Breast epithelium (tissue), 4 donors: Measurements from ENCODE around the gene TCOF1. TPM values are rescaled to one million over a fixed set of nuclear protein-coding genes. Genes with fewer than 3 reads are reported as not detected.

ENCODE experiments used
- DNase-seq, 2 donors: peaks; one replicate each; pipeline ENCODE4 v3.0.0-alpha.2; 2019; ENCODE audit warnings: low spot score in 2 of 2
- H3K27ac ChIP-seq, 2 donors: fragments of 200-600 bp; sonication (generic) in 1 of 2; one replicate each; pipeline ENCODE4 v1.5.1; 2016 to 2019; ENCODE audit warnings: mild to moderate bottlenecking in 1 of 2
- H3K27me3 ChIP-seq, 2 donors: fragments of 200-600 bp; sonication (generic) in 1 of 2; one replicate each; pipeline versions ENCODE4 v1.5.1 to v1.6.0; 2017 to 2019; ENCODE audit warnings: control low read depth in 1 of 2, mild to moderate bottlenecking in 1 of 2
- H3K36me3 ChIP-seq: fragments of 200-600 bp; one replicate; pipeline ENCODE4 v1.5.1; 2019
- H3K4me1 ChIP-seq, 2 donors: fragments of 200-600 bp; sonication (generic); one replicate each; pipeline ENCODE4 v1.5.1; 2016 to 2019; ENCODE audit warnings: control low read depth in 1 of 2
- H3K4me3 ChIP-seq, 3 donors: fragments of 200-600 bp; sonication (generic); 1 replicate in 2 of 3; 2 replicates in 1 of 3; pipeline ENCODE4 v1.5.1; 2016 to 2019; ENCODE audit warnings: mild to moderate bottlenecking in 3 of 3, moderate library complexity in 2 of 3
- H3K9me3 ChIP-seq, 2 donors: fragments of 200-600 bp; sonication (generic) in 1 of 2; one replicate each; pipeline ENCODE4 v1.5.1; 2016 to 2019; ENCODE audit warnings: control low read depth in 1 of 2
- POLR2A ChIP-seq: fragments of 450-650 bp; IDR thresholded peaks from one replicate; pipeline ENCODE4 v1.6.1; 2016; ENCODE audit warnings: antibody characterized with exemption, mild to moderate bottlenecking, moderate library complexity
- POLR2AphosphoS5 ChIP-seq, 3 donors: sonication (generic); formaldehyde crosslinking; IDR thresholded peaks; one replicate each; pipeline ENCODE4 v1.6.1; 2017; ENCODE audit warnings: antibody characterized with exemption in 3 of 3
- intact Hi-C: fragments of 100-400 bp; cut with DNase I; formaldehyde crosslinking; loops from one replicate; pipeline ENCODE4 v1.15.1; 2023; ENCODE audit warnings: low total_unique reads
- total RNA-seq, 3 donors: library from RNA; depleted of rRNA; stranded (reverse); fragments of >200 nt; gene quantifications; one replicate each; pipeline ENCODE4 v1.1.0, GENCODE V29; 2016
- TF ChIP-seq, protein P1 (sequence below), 3 donors: fragments of 450-650 bp; IDR thresholded peaks; one replicate each; pipeline ENCODE4 v1.5.1; 2016 to 2017; ENCODE audit warnings: antibody characterized with exemption in 3 of 3, mild to moderate bottlenecking in 3 of 3, moderate library complexity in 3 of 3

The TCOF1 gene
- total RNA-seq, 3 donors from 2014 or later = 20.6 to 37.7 (median 36.1) TPM

DNA sequence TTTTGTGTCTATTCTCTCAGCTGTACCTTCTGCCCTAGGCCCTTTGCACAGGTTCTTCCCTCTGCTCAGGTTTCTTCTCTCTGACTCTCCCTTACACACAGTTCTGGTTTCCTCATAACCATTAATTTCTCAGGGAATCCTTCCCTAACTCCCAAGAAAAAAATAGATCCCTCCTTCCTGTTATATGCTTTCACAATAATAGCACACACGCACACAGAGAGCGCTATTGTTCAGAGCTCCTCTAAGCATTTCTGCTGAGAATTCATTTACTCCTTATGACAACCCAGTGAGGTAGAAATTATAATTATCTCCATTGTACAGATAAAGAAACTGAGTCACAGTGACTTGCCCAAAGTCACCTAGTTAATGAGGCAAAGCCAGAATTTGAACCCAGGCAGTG lies 1.7 kb upstream of the TCOF1 start:
- H3K27me3 ChIP-seq = no peaks in the 10 kb centered on the region
- no peaks in the 10 kb centered on the region for H3K9me3 ChIP-seq
- no peak for DNase-seq
- H3K36me3 ChIP-seq = no peaks in the 10 kb centered on the region
- H3K4me3 ChIP-seq = no peak overlapping the region
- peak overlapping the region in 1 of 2 donors; percentile 76 for H3K27ac ChIP-seq
- H3K4me1 ChIP-seq = peaks cover 0 to 3% of the 10 kb centered on the region in 2 donors
- TF ChIP-seq POLR2AphosphoS5 (IDR thresholded peaks at IDR 0.05) (no peak), POLR2A (no peak)
- TF ChIP-seq, protein P1, sequence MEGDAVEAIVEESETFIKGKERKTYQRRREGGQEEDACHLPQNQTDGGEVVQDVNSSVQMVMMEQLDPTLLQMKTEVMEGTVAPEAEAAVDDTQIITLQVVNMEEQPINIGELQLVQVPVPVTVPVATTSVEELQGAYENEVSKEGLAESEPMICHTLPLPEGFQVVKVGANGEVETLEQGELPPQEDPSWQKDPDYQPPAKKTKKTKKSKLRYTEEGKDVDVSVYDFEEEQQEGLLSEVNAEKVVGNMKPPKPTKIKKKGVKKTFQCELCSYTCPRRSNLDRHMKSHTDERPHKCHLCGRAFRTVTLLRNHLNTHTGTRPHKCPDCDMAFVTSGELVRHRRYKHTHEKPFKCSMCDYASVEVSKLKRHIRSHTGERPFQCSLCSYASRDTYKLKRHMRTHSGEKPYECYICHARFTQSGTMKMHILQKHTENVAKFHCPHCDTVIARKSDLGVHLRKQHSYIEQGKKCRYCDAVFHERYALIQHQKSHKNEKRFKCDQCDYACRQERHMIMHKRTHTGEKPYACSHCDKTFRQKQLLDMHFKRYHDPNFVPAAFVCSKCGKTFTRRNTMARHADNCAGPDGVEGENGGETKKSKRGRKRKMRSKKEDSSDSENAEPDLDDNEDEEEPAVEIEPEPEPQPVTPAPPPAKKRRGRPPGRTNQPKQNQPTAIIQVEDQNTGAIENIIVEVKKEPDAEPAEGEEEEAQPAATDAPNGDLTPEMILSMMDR (IDR thresholded peaks at IDR 0.05) = no peak
- intact Hi-C loops = no loop called here

DNA sequence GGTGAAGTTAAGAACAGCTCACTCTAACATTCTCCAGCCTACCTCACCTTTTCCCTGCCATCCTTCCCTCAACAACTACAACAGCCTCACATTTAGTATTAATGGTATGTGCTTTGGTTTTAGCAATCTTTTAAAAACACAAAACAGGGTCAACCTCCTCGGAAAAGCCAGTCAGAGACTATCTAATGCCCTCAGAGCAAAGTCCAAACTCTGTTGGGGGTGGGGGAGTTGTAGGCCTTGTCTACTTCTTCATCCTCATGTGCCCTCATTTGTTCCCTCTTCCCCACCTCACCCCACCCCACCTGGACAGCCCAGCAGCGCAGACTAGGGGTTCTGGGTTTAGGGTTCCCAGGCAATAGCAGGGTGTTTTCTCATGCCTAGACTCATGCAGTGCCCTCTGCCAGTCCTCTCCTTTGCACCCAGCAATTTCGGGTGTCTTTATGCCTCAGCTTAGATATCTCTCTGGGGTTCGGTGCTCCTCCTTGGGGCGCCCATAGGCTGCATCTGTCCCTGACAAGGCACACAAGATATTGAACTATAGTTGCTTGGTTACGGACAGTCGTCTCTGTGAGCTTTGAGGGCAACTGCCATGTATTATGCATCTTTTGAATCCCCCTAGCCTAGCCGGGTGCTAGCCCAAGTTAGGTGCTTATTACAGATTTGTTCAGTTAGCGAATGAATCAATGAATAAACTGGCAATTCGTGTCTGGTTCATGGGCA lies 762 bp upstream of the TCOF1 start:
- peaks cover 0 to 3% of the 10 kb centered on the region in 2 donors for H3K4me1 ChIP-seq
- no peak for DNase-seq
- H3K4me3 ChIP-seq = peak overlapping the region; percentile 86 to 97 (median 94)
- no peak for TF ChIP-seq POLR2A
- no peak for TF ChIP-seq POLR2AphosphoS5 (IDR thresholded peaks at IDR 0.05)
- TF ChIP-seq, protein P1 (IDR thresholded peaks at IDR 0.05) = no peak
- no peaks in the 10 kb centered on the region for H3K36me3 ChIP-seq
- no peaks in the 10 kb centered on the region for H3K27me3 ChIP-seq
- H3K27ac ChIP-seq = peak overlapping the region; percentile 34 to 76
- intact Hi-C loops = no loop called here
- no peaks in the 10 kb centered on the region for H3K9me3 ChIP-seq

DNA sequence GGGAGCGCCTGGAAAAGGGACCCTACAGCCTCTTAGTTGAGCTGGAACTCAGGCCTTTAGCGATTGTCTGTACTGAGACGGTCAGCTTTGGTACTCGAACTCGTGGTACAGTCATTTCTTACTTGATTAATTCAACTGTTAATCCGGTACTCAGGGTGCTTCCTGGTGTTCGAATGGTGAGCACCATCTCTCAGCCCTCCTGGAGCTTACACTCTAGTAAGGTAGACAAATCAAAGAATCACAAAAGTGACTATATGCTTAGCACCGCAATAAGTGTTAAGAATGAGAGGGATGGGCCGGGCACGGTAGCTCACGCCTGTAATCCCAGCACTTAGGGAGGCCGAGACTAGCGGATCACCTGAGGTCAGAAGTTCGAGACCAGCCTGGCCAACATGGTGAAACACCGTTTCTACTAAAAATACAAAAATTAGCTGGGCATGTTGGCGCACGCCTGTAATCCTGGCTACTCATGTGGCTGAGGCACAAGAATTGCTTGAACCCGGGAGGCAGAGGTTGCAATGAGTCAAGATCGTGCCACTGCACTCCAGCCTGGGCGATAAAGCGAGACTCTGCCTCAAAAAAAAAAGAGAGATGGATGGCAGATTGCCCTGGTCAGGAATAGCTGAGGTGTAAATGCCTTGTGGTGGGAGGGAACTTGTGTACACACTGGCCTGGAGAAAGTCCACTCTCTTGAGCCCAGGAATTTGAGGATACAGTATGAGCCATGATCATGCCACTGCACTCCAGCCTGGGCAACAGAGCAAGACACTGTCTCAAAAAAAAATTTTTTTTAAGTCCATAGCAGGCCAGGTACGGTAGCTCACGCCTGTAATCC lies 981 bp downstream of the TCOF1 start:
- intact Hi-C loops = no loop called here

DNA sequence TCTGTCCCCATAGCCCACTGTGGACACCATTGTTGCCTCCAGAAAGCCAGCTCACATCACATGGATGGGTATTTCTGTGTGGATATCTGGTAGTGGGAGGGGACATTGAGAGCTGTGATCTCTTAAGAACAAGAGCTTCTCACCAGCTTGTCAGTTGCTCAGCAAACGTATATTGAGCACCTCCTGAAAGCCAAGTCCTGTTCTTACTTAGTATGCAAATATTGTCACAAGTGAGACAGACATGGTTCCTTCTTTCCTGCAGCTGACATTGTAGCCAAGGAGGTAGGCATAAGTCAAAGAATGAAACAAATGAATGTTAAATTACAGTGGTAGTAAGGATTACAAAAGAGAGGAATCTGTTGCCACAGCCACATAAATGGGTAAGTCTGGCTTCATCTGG lies 3.8 kb downstream of the TCOF1 start:
- TF ChIP-seq POLR2AphosphoS5 (IDR thresholded peaks at IDR 0.05) (no peak), POLR2A (no peak)
- TF ChIP-seq, protein P1 (IDR thresholded peaks at IDR 0.05) = no peak
- no peak for DNase-seq
- no peak overlapping the region for H3K4me3 ChIP-seq
- H3K4me1 ChIP-seq = peaks cover 0 to 3% of the 10 kb centered on the region in 2 donors
- H3K9me3 ChIP-seq = no peaks in the 10 kb centered on the region
- H3K36me3 ChIP-seq = no peaks in the 10 kb centered on the region
- H3K27ac ChIP-seq = no peak overlapping the region
- no peaks in the 10 kb centered on the region for H3K27me3 ChIP-seq
- intact Hi-C loops = no loop called here

More for the DNA sequence above, 981 bp downstream of the TCOF1 start:
- Histone ChIP-seq H3K36me3 (no peaks in the 10 kb centered on the region), H3K27me3 (no peaks in the 10 kb centered on the region), H3K4me3 (peak overlapping the region; percentile 86 to 97 (median 94)), H3K9me3 (no peaks in the 10 kb centered on the region), H3K27ac (peak overlapping the region; percentile 76 to 81), H3K4me1 (peaks cover 0 to 3% of the 10 kb centered on the region in 2 donors)
- DNase-seq = no peak
- TF ChIP-seq, protein P1 (IDR thresholded peaks at IDR 0.05) = no peak
- TF ChIP-seq POLR2A (no peak), POLR2AphosphoS5 (IDR thresholded peaks at IDR 0.05) (no peak)

DNA sequence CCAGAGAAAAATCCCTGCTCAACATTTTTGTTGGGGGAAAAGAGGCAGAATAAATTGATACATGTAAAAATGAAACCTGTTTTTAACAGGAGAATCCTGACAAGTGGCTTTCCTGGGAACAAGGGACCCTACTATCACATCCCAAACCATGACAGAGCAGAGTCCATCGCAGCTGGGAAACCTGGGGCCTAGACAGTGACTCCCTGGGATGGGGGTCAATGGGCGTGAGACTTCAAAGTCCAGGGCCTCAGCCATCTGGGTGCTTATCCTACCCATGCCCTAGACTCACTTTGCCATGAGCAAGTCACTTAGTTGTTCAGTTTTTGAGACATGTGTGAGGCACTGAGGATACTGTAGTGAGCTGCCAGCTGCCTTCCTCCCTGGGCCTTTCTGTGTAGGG lies 5.7 kb downstream of the TCOF1 start:
- no peaks in the 10 kb centered on the region for H3K27me3 ChIP-seq
- no peaks in the 10 kb centered on the region for H3K36me3 ChIP-seq
- H3K9me3 ChIP-seq = no peaks in the 10 kb centered on the region
- no peak overlapping the region for H3K27ac ChIP-seq
- intact Hi-C loops = no loop called here
- TF ChIP-seq POLR2AphosphoS5 (IDR thresholded peaks at IDR 0.05) (no peak), POLR2A (no peak)
- TF ChIP-seq, protein P1 (IDR thresholded peaks at IDR 0.05) = no peak
- H3K4me3 ChIP-seq = no peak overlapping the region
- peaks cover 0 to 2% of the 10 kb centered on the region in 2 donors for H3K4me1 ChIP-seq
- DNase-seq = no peak
